SK-N-SH (cell line): ENCODE measurements around the gene KBTBD8. TPM values are rescaled to one million over a fixed set of nuclear protein-coding genes. Genes with fewer than 3 reads are reported as not detected.

Experiments
- CTCF ChIA-PET: fragments of 300-600, 350-600 bp; formaldehyde crosslinking; extraction: SDS; loops from one replicate; lab custom pipeline; 2021; lab: Yijun Ruan, JAX
- POLR2A ChIA-PET: fragments of 350-600 bp; sonication (Branson Sonifier 250); formaldehyde crosslinking; extraction: SDS; loops from one replicate; lab custom pipeline; 2020; ENCODE audit warnings: antibody characterized with exemption, inconsistent platforms; lab: Yijun Ruan, JAX
- DNase-seq: peaks from one replicate; pipeline ENCODE4 v3.0.0; 2012
- H2AFZ ChIP-seq: fragments of 200-600 bp; sonication (generic); 2 replicates; pipeline ENCODE4 v1.8.1; 2016; ENCODE audit warnings: antibody characterized with exemption, mild to moderate bottlenecking, low read depth
- H3F3A ChIP-seq: fragments of 200-600 bp; sonication (generic); replicated peaks from 2 replicates; pipeline ENCODE3; 2016; ENCODE audit warnings: antibody characterized with exemption, mild to moderate bottlenecking; ENCODE audit not compliant: insufficient read depth
- H3K27ac ChIP-seq, 2 experiments: fragments of 200-500 bp in 1 of 2; fragments of 200-600 bp in 1 of 2; sonication (Bioruptor generic) in 1 of 2; sonication (generic), shearing (Covaris generic) in 1 of 2; 2 replicates each; pipeline versions ENCODE4 v1.5.1 to v1.6.1; 2014 to 2016; ENCODE audit warnings: low read depth in 2 of 2, inconsistent platforms in 1 of 2, low read length in 1 of 2, mild to moderate bottlenecking in 1 of 2, mixed read lengths in 1 of 2
- H3K27me3 ChIP-seq: fragments of 200-600 bp; sonication (generic), shearing (Covaris generic); 2 replicates; pipeline ENCODE4 v1.6.1; 2016; ENCODE audit warnings: mixed run types; ENCODE audit not compliant: insufficient read depth
- H3K36me3 ChIP-seq, 2 experiments: fragments of 200-500 bp in 1 of 2; fragments of 200-600 bp in 1 of 2; sonication (Bioruptor generic) in 1 of 2; sonication (generic) in 1 of 2; replicated peaks in 1 of 2; 2 replicates each; pipeline versions ENCODE3 to v1.5.1; 2014 to 2016; ENCODE audit warnings: low read length in 1 of 2, mild to moderate bottlenecking in 1 of 2; ENCODE audit not compliant: insufficient read depth in 2 of 2, control insufficient read depth in 1 of 2
- H3K4me1 ChIP-seq, 2 experiments: fragments of 200-500 bp in 1 of 2; fragments of 200-600 bp in 1 of 2; sonication (Bioruptor generic) in 1 of 2; sonication (generic), shearing (Covaris generic) in 1 of 2; 2 replicates each; pipeline versions ENCODE4 v1.5.1 to v1.6.1; 2014 to 2016; ENCODE audit warnings: low read depth in 1 of 2, low read length in 1 of 2, mixed run types in 1 of 2; ENCODE audit not compliant: insufficient read depth in 2 of 2, control insufficient read depth in 1 of 2
- H3K4me2 ChIP-seq: fragments of 200-600 bp; sonication (generic), shearing (Covaris generic); 2 replicates; pipeline ENCODE4 v1.6.1; 2017; ENCODE audit warnings: mixed run types
- H3K4me3 ChIP-seq, 2 experiments: fragments of 200-500 bp in 1 of 2; fragments of 200-600 bp in 1 of 2; sonication (Bioruptor generic) in 1 of 2; sonication (generic), shearing (Covaris generic) in 1 of 2; 2 replicates each; pipeline versions ENCODE4 v1.5.1 to v1.8.1; 2014 to 2016; ENCODE audit warnings: low read depth in 2 of 2, inconsistent platforms in 1 of 2, low read length in 1 of 2, mild to moderate bottlenecking in 1 of 2, mixed read lengths in 1 of 2, moderate library complexity in 1 of 2
- H3K79me2 ChIP-seq: fragments of 200-600 bp; sonication (generic); 2 replicates; pipeline ENCODE4 v1.8.1; 2017; ENCODE audit warnings: mild to moderate bottlenecking; ENCODE audit not compliant: insufficient read depth
- H3K9ac ChIP-seq: fragments of 200-600 bp; sonication (generic); 2 replicates; pipeline ENCODE4 v1.6.1; 2017; ENCODE audit warnings: mixed run types
- H3K9me2 ChIP-seq: fragments of 200-600 bp; sonication (generic); 2 replicates; pipeline ENCODE4 v1.6.1; 2017; ENCODE audit warnings: mixed run types
- H3K9me3 ChIP-seq: fragments of 200-600 bp; sonication (generic); 2 replicates; pipeline ENCODE4 v1.6.1; 2017; ENCODE audit warnings: mixed run types, mild to moderate bottlenecking, moderate library complexity
- H4K20me1 ChIP-seq: fragments of 200-600 bp; sonication (generic); 2 replicates; pipeline ENCODE4 v1.6.1; 2017; ENCODE audit warnings: mild to moderate bottlenecking, mixed run types; ENCODE audit not compliant: insufficient read depth
- CTCF ChIP-seq: fragments of 200-600 bp; sonication (generic); IDR thresholded peaks from 2 replicates; pipeline ENCODE4 v1.6.1; 2017; ENCODE audit warnings: antibody characterized with exemption, mild to moderate bottlenecking, moderate library complexity
- ELF1 ChIP-seq: IDR thresholded peaks from 2 replicates; pipeline ENCODE4 v1.4.0; 2012
- GABPA ChIP-seq: IDR thresholded peaks from 2 replicates; pipeline ENCODE4 v1.4.0; 2012; ENCODE audit warnings: low read depth, mild to moderate bottlenecking
- GATA2 ChIP-seq: sonication (generic); formaldehyde crosslinking; IDR thresholded peaks from 2 replicates; pipeline ENCODE4 v1.5.0; 2020; ENCODE audit warnings: mild to moderate bottlenecking, missing genetic modification reagents
- JUND ChIP-seq: IDR thresholded peaks from 2 replicates; pipeline ENCODE4 v1.4.0; 2012
- MAX ChIP-seq: IDR thresholded peaks from 2 replicates; pipeline ENCODE4 v1.4.0; 2012; ENCODE audit warnings: low read depth
- MEF2A ChIP-seq: IDR thresholded peaks from 2 replicates; pipeline ENCODE4 v1.4.0; 2012; ENCODE audit warnings: low read depth, borderline replicate concordance
- MXI1 ChIP-seq: IDR thresholded peaks from 2 replicates; pipeline ENCODE4 v1.6.1; 2012; ENCODE audit warnings: mild to moderate bottlenecking, low read depth, low read length, improper control_type of control experiment
- NRF1 ChIP-seq: IDR thresholded peaks from 2 replicates; pipeline ENCODE4 v1.6.1; 2012; ENCODE audit warnings: low read depth, mild to moderate bottlenecking, low read length
- POLR2AphosphoS5 ChIP-seq: IDR thresholded peaks from 2 replicates; pipeline ENCODE4 v1.6.1; 2012; ENCODE audit warnings: low read depth, low read length
- RFX5 ChIP-seq: IDR thresholded peaks from 2 replicates; pipeline ENCODE4 v1.6.1; 2012; ENCODE audit warnings: mild to moderate bottlenecking, improper control_type of control experiment, low read length
- SIN3A ChIP-seq: IDR thresholded peaks from 2 replicates; pipeline ENCODE4 v1.6.1; 2012; ENCODE audit warnings: low read depth, mild to moderate bottlenecking, low read length, moderate library complexity, borderline replicate concordance
- TAF1 ChIP-seq: IDR thresholded peaks from 2 replicates; pipeline ENCODE4 v1.6.1; 2012; ENCODE audit warnings: low read depth, mild to moderate bottlenecking, low read length, moderate library complexity, borderline replicate concordance
- TCF12 ChIP-seq: IDR thresholded peaks from 2 replicates; pipeline ENCODE4 v1.4.0; 2012
- TEAD4 ChIP-seq: IDR thresholded peaks from 2 replicates; pipeline ENCODE4 v1.4.0; 2012; ENCODE audit warnings: mild to moderate bottlenecking, borderline replicate concordance; ENCODE audit not compliant: insufficient read depth
- WGBS: methylation state at CpG from one replicate; pipeline ENCODE4 v1.1.6; 2017; ENCODE audit warnings: low lambda C conversion rate; 5-methylcytosine and 5-hydroxymethylcytosine counted together
- polyA plus RNA-seq, 3 experiments: library from polyadenylated mRNA; depleted of rRNA; stranded (reverse); fragments of >200 nt; gene quantifications; 2 replicates each; pipeline ENCODE4 v1.2.3, GENCODE V29; 2012
- TF ChIP-seq, protein P1 (sequence below): IDR thresholded peaks from 2 replicates; pipeline ENCODE4 v1.4.0; 2012; ENCODE audit warnings: low read depth, borderline replicate concordance
- TF ChIP-seq, protein P2 (sequence below): fragments of 150-350 bp; IDR thresholded peaks from 2 replicates; pipeline ENCODE4 v1.6.1; 2017; ENCODE audit warnings: antibody characterized with exemption, low read length, low read depth, borderline replicate concordance

The KBTBD8 gene
- polyA plus RNA-seq, 1 of the 3 experiments (the other 2 are of a cell fraction): 0.36 TPM

GRCh38 chr3:67044955-67045354, 46.8 kb downstream of the KBTBD8 start:
- Histone ChIP-seq H3F3A (no peaks in the 10 kb centered on the region), H3K4me2 (no peak overlapping the region), H2AFZ (no peak overlapping the region), H3K79me2 (no peaks in the 10 kb centered on the region), H4K20me1 (no peaks in the 10 kb centered on the region), H3K36me3 (no peaks in the 10 kb centered on the region), H3K9me3 (no peaks in the 10 kb centered on the region; the same call in 1 of the 2 replicates), H3K27ac (no peak overlapping the region), H3K27me3 (no peaks in the 10 kb centered on the region), H3K4me1 (no peaks in the 10 kb centered on the region; a peak in 1 of 4 replicates), H3K4me3 (no peak overlapping the region), H3K9me2 (no peaks in the 10 kb centered on the region), H3K9ac (no peak overlapping the region)
- no peak for DNase-seq
- TF ChIP-seq SIN3A (no peak), RFX5 (no peak), ELF1 (no peak), CTCF (no peak), GATA2 (CRISPR knock-in tag) (no peak), POLR2AphosphoS5 (no peak), TCF12 (no peak), MEF2A (no peak), NRF1 (no peak), MAX (no peak), GABPA (no peak), TEAD4 (no peak)
- TF ChIP-seq, protein P1, sequence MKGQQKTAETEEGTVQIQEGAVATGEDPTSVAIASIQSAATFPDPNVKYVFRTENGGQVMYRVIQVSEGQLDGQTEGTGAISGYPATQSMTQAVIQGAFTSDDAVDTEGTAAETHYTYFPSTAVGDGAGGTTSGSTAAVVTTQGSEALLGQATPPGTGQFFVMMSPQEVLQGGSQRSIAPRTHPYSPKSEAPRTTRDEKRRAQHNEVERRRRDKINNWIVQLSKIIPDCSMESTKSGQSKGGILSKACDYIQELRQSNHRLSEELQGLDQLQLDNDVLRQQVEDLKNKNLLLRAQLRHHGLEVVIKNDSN: no peak
- TF ChIP-seq, protein P2, sequence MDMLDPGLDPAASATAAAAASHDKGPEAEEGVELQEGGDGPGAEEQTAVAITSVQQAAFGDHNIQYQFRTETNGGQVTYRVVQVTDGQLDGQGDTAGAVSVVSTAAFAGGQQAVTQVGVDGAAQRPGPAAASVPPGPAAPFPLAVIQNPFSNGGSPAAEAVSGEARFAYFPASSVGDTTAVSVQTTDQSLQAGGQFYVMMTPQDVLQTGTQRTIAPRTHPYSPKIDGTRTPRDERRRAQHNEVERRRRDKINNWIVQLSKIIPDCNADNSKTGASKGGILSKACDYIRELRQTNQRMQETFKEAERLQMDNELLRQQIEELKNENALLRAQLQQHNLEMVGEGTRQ: no peak
- WGBS: 34% methylated on average over 2 of the region's 2 CpGs
- ChIA-PET CTCF (interaction anchor here (0.9 kb wide), 1 partner anchor 9 kb away, joined by 3 read pairs; no protein-coding TSS in a partner anchor), POLR2A (no interaction called here)

DNA sequence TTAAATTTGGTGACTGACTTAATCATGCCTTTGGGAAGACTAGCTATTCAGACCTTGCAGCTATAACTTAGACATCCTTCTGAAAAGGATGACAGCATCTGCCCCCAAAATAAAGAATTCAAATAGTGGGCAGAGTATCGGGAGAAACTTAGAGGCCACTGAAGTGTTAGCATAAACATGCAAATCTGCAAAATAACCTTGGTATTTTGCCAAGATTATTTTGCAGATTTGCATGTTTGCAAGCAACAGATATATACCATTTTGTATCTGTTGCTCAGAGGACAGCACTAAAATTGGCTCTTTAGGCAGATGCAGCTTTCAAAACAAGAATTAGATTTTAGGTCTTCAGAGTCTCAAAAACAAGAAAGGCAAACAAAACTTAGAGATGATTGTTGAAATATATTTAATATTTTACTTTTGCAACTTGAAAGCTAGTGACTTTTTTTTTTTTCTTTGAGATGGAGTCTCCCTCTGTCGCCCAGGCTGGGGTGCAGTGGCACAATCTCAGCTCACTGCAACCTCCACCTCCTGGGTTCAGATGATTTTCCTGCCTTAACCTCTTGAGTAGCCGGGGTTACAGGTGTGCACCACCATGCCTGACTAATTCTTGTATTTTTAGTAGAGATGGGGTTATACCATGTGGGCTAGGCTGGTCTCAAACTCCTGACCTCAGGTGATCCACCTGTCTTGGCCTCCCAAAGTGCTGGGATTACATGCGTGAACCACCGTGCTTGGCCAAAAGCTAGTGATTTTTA, 47.8 kb downstream of the KBTBD8 start:
- no peaks in the 10 kb centered on the region for H3F3A ChIP-seq
- no peaks in the 10 kb centered on the region for H3K36me3 ChIP-seq
- POLR2A ChIA-PET: no interaction called here
- CTCF ChIA-PET: interaction anchor here (0.9 kb wide), 1 partner anchor 10 kb away, joined by 3 read pairs; no protein-coding TSS in a partner anchor
- H3K79me2 ChIP-seq: no peaks in the 10 kb centered on the region
- no peak overlapping the region for H3K27ac ChIP-seq
- H2AFZ ChIP-seq: no peak overlapping the region
- H3K9me3 ChIP-seq: no peaks in the 10 kb centered on the region; the same call in 1 of the 2 replicates
- no peaks in the 10 kb centered on the region; a peak in 1 of 4 replicates for H3K4me1 ChIP-seq
- no peak overlapping the region for H3K4me3 ChIP-seq
- WGBS: 40% methylated on average over 5 of the region's 5 CpGs
- H3K9me2 ChIP-seq: no peaks in the 10 kb centered on the region
- no peaks in the 10 kb centered on the region for H3K27me3 ChIP-seq
- DNase-seq: no peak
- H3K9ac ChIP-seq: no peak overlapping the region
- no peaks in the 10 kb centered on the region for H4K20me1 ChIP-seq
- no peak overlapping the region for H3K4me2 ChIP-seq
- TF ChIP-seq RFX5 (no peak), CTCF (no peak), MXI1 (no peak), JUND (no peak), TAF1 (no peak)
- TF ChIP-seq, protein P2: no peak
- TF ChIP-seq, all 33 proteins: peak for 0
